K562 (cell line): ENCODE measurements around the gene LOXL3. TPM values are rescaled to one million over a fixed set of nuclear protein-coding genes. Genes with fewer than 3 reads are reported as not detected.

ENCODE experiments used
- E2F1 ChIP-seq: sonication (generic); formaldehyde crosslinking; IDR thresholded peaks from 2 replicates; pipeline ENCODE4 v1.8.1; 2023; ENCODE audit warnings: mild to moderate bottlenecking, missing genetic modification reagents, moderate library complexity
- KLF6 ChIP-seq: fragments of 250-450 bp; sonication (Bioruptor Pico); IDR thresholded peaks from 2 replicates; pipeline ENCODE4 v1.4.0; 2020; ENCODE audit warnings: mild to moderate bottlenecking, moderate library complexity, borderline replicate concordance
- NCOR1 ChIP-seq: fragments of 450-650 bp; IDR thresholded peaks from 2 replicates; pipeline ENCODE4 v1.6.1; 2016; ENCODE audit warnings: mild to moderate bottlenecking, moderate library complexity
- NFRKB ChIP-seq: fragments of 450-650 bp; IDR thresholded peaks from 2 replicates; pipeline ENCODE4 v1.6.1; 2016; ENCODE audit warnings: low read depth
- PHF21A ChIP-seq: fragments of 450-650 bp; IDR thresholded peaks from 2 replicates; pipeline ENCODE4 v1.6.1; 2017; ENCODE audit warnings: low read depth, borderline replicate concordance
- SIN3A ChIP-seq, 2 experiments: fragments of 150-350 bp in 1 of 2; IDR thresholded peaks; 2 replicates each; pipeline ENCODE4 v1.6.1; 2011 to 2016; ENCODE audit warnings: borderline replicate concordance in 2 of 2, low read depth in 2 of 2, low read length in 2 of 2, mild to moderate bottlenecking in 2 of 2, moderate library complexity in 2 of 2; ENCODE audit not compliant: control insufficient read depth in 1 of 2
- SOX6 ChIP-seq: fragments of 450-650 bp; IDR thresholded peaks from 2 replicates; pipeline ENCODE4 v1.6.1; 2014; ENCODE audit warnings: mild to moderate bottlenecking
- TARDBP ChIP-seq: fragments of 450-650 bp; IDR thresholded peaks from 2 replicates; pipeline ENCODE4 v1.6.1; 2016
- YBX1 ChIP-seq: fragments of 450-650 bp; IDR thresholded peaks from 2 replicates; pipeline ENCODE4 v1.7.1; 2016; ENCODE audit warnings: mild to moderate bottlenecking
- ZNF740 ChIP-seq, 3 experiments: fragments of 200-800 bp in 1 of 3; sonication (Bioruptor generic) in 1 of 3; sonication (generic) in 1 of 3; formaldehyde crosslinking in 1 of 3; IDR thresholded peaks; 2 replicates each; pipeline versions ENCODE4 v1.6.1 to v1.8.0; 2016 to 2022; ENCODE audit warnings: mild to moderate bottlenecking in 2 of 3, missing compliant biosample characterization in 2 of 3, missing genetic modification characterization in 2 of 3, missing genetic modification reagents in 1 of 3
- ZNF764 ChIP-seq: fragments of 250-450 bp; sonication (Bioruptor Pico); IDR thresholded peaks from 2 replicates; pipeline ENCODE4 v1.4.0; 2020; ENCODE audit warnings: low read depth, mild to moderate bottlenecking, moderate library complexity
- polyA plus RNA-seq, 8 experiments: library from polyadenylated mRNA; depleted of rRNA in 4 of 8; stranded (reverse) in 5 of 8; unstranded in 3 of 8; fragments of >200 nt; fragmentation: Nextera tagmentation in 2 of 8; fragmentation: Illumina TruSeq in 1 of 8; extraction: Ambion mirVana in 2 of 8; extraction: Trizol in 1 of 8; gene quantifications; 2 replicates each; pipeline versions ENCODE4 v1.2.1 to v1.2.3, GENCODE V29; 2011 to 2014; ENCODE audit warnings: inconsistent platforms in 1 of 8, missing spikeins in 1 of 8
- total RNA-seq, 7 experiments: library from RNA; depleted of rRNA in 6 of 7; stranded (reverse); fragments of >200 nt in 6 of 7; fragmentation: Illumina TruSeq in 2 of 7; extraction: Trizol in 2 of 7; gene quantifications; 2 replicates each; pipeline versions ENCODE4 v1.2.1 to v1.2.3, GENCODE V29; 2011 to 2021; ENCODE audit warnings: low replicate concordance in 1 of 7
- TF ChIP-seq, protein P1 (sequence below): fragments of 250-450 bp; sonication (Bioruptor Pico); IDR thresholded peaks from 2 replicates; pipeline ENCODE4 v1.5.0; 2021
- TF ChIP-seq, protein P2 (sequence below): fragments of 450-650 bp; IDR thresholded peaks from 2 replicates; pipeline ENCODE4 v1.6.1; 2017; ENCODE audit warnings: antibody characterized with exemption, mild to moderate bottlenecking
- TF ChIP-seq, protein P3 (sequence below): fragments of 200-800 bp; sonication (Bioruptor generic); IDR thresholded peaks from 2 replicates; pipeline ENCODE4 v1.6.1; 2017; ENCODE audit warnings: missing genetic modification characterization, missing compliant biosample characterization

LOXL3 gene
- total and polyA plus RNA-seq, 9 of the 15 experiments (the other 6 are each of a cell fraction or from before 2014, with no cell fraction given): 0.22 to 0.99 (median 0.31) TPM

DNA sequence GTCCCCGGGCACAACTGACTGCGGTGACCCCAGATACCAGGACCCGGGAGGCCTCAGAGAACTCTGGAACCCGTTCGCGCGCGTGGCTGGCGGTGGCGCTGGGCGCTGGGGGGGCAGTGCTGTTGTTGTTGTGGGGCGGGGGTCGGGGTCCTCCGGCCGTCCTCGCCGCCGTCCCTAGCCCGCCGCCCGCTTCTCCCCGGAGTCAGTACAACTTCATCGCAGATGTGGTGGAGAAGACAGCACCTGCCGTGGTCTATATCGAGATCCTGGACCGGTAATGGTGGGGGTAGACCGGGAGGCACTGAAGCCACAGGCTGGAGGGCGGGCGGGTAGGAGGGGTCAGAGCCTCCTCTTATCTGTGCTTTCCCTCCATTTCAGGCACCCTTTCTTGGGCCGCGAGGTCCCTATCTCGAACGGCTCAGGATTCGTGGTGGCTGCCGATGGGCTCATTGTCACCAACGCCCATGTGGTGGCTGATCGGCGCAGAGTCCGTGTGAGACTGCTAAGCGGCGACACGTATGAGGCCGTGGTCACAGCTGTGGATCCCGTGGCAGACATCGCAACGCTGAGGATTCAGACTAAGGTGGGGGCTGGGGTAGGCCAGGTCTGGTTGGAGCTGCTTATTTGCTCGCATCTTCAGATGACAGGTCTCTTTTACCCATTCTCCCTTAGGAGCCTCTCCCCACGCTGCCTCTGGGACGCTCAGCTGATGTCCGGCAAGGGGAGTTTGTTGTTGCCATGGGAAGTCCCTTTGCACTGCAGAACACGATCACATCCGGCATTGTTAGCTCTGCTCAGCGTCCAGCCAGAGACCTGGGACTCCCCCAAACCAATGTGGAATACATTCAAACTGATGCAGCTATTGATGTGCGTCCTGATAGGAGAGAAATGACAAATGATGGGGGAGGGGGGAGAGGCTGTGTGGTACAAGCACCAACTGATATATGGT, 23.2 kb downstream of the LOXL3 start (continued):
- TF ChIP-seq E2F1: no peak; the same call in 1 of the 2 replicates
- TF ChIP-seq SOX6: peak; percentile 78; the same call in 1 of the 2 replicates
- no peak for TF ChIP-seq YBX1
- TF ChIP-seq ZNF740 (CRISPR knock-in tag; IDR thresholded peaks at IDR 0.05): peak; percentile 89
- peak in 1 of 2 experiments; percentile 85; a peak in 2 of 4 replicates for TF ChIP-seq ZNF740 (tag; IDR thresholded peaks at IDR 0.05)
- TF ChIP-seq, protein P1, sequence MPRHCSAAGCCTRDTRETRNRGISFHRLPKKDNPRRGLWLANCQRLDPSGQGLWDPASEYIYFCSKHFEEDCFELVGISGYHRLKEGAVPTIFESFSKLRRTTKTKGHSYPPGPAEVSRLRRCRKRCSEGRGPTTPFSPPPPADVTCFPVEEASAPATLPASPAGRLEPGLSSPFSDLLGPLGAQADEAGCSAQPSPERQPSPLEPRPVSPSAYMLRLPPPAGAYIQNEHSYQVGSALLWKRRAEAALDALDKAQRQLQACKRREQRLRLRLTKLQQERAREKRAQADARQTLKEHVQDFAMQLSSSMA: no peak
- 0 out of 2 replicates have a peak, but pooled peaks have one; percentile 40 for TF ChIP-seq TARDBP
- TF ChIP-seq NCOR1: peak; percentile 88
- TF ChIP-seq KLF6 (CRISPR knock-in tag): no peak
- peak in 1 of 2 experiments; percentile 87; a peak in 1 of 4 replicates for TF ChIP-seq SIN3A (IDR thresholded peaks at IDR 0.05; ENCODE audit: borderline replicate concordance in 2 of 2, control insufficient read depth in 1 of 2, low read depth in 2 of 2, low read length in 2 of 2)
- TF ChIP-seq PHF21A: no peak
- TF ChIP-seq, protein P2, sequence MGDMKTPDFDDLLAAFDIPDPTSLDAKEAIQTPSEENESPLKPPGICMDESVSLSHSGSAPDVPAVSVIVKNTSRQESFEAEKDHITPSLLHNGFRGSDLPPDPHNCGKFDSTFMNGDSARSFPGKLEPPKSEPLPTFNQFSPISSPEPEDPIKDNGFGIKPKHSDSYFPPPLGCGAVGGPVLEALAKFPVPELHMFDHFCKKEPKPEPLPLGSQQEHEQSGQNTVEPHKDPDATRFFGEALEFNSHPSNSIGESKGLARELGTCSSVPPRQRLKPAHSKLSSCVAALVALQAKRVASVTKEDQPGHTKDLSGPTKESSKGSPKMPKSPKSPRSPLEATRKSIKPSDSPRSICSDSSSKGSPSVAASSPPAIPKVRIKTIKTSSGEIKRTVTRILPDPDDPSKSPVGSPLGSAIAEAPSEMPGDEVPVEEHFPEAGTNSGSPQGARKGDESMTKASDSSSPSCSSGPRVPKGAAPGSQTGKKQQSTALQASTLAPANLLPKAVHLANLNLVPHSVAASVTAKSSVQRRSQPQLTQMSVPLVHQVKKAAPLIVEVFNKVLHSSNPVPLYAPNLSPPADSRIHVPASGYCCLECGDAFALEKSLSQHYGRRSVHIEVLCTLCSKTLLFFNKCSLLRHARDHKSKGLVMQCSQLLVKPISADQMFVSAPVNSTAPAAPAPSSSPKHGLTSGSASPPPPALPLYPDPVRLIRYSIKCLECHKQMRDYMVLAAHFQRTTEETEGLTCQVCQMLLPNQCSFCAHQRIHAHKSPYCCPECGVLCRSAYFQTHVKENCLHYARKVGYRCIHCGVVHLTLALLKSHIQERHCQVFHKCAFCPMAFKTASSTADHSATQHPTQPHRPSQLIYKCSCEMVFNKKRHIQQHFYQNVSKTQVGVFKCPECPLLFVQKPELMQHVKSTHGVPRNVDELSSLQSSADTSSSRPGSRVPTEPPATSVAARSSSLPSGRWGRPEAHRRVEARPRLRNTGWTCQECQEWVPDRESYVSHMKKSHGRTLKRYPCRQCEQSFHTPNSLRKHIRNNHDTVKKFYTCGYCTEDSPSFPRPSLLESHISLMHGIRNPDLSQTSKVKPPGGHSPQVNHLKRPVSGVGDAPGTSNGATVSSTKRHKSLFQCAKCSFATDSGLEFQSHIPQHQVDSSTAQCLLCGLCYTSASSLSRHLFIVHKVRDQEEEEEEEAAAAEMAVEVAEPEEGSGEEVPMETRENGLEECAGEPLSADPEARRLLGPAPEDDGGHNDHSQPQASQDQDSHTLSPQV: peak; percentile 91
- no peak for TF ChIP-seq ZNF764
- TF ChIP-seq NFRKB: peak; percentile 62; the same call in 1 of the 2 replicates
- TF ChIP-seq, protein P3, sequence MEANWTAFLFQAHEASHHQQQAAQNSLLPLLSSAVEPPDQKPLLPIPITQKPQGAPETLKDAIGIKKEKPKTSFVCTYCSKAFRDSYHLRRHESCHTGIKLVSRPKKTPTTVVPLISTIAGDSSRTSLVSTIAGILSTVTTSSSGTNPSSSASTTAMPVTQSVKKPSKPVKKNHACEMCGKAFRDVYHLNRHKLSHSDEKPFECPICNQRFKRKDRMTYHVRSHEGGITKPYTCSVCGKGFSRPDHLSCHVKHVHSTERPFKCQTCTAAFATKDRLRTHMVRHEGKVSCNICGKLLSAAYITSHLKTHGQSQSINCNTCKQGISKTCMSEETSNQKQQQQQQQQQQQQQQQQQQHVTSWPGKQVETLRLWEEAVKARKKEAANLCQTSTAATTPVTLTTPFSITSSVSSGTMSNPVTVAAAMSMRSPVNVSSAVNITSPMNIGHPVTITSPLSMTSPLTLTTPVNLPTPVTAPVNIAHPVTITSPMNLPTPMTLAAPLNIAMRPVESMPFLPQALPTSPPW (CRISPR knock-in tag): peak; percentile 74
